ENCODE results near the gene SLC2A1.

The SLC2A1 gene

GRCh38 chr1:42946120-42946898 is 12.4 kb downstream of the SLC2A1 start:
- Mint-ChIP-seq H3K36me3 (peaks cover 75% of the 10 kb centered on the region), H3K4me1 (peaks cover 98% of the 10 kb centered on the region), H3K27ac (peak overlapping the region; percentile 86), H3K4me3 (no peak overlapping the region), H3K9me3 (no peaks in the 10 kb centered on the region), H3K27me3 (no peaks in the 10 kb centered on the region)
- no peak for DNase-seq
- CTCF ChIA-PET = interaction anchor here (0.8 kb wide), 2 partner anchors 9 to 23 kb away, joined by 3 to 4 read pairs; no protein-coding TSS in a partner anchor

GRCh38 chr1:42945164-42945563 is 13.5 kb downstream of the SLC2A1 start:
- H3K36me3 Mint-ChIP-seq = peaks cover 77% of the 10 kb centered on the region
- H3K4me3 Mint-ChIP-seq = peak overlapping the region; percentile 58
- CTCF ChIA-PET = no interaction called here
- peak overlapping the region; percentile 86 for H3K27ac Mint-ChIP-seq
- H3K9me3 Mint-ChIP-seq = no peaks in the 10 kb centered on the region
- H3K27me3 Mint-ChIP-seq = no peaks in the 10 kb centered on the region
- DNase-seq = peak; percentile 54
- peaks cover 97% of the 10 kb centered on the region for H3K4me1 Mint-ChIP-seq

DNA sequence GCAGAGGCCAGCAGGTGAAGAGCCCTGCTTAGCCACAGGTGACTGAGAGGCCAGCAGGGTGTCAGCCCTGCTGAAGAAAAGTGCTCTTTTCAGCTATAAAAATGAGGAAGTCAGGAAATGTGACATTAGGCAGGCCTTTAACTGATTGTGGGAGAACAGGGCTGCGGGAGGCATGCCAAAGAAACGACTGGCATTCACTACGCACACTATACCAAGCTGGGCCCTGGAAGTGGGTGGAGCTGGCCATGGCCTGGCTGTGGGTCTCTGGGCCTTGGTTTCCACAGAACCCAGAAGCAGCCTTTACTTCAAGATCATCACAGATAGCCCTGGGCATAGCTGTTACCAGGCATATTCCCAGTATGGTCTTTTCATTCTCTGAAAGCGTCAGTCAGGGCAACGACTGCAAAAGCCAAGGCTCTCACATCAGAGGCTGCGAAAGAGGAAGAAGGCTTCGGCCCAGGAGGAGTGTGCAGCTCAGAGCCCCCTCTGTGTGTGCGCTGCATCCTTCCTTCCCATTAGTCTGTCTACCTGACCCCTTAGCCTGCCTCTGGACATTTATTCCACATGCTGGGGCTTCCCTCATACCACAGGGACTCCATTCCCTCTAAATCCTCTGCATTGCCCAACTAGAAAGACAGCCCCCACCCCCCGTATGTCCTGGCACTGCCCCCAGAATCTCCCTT is 14.3 kb downstream of the SLC2A1 start:
- Mint-ChIP-seq H3K4me1 (peaks cover 97% of the 10 kb centered on the region), H3K27me3 (no peaks in the 10 kb centered on the region), H3K4me3 (peak overlapping the region; percentile 58), H3K27ac (peak overlapping the region; percentile 86), H3K9me3 (no peaks in the 10 kb centered on the region), H3K36me3 (peaks cover 80% of the 10 kb centered on the region)
- no peak for DNase-seq
- CTCF ChIA-PET = interaction anchor here (1.6 to 2.9 kb wide), 2 partner anchors 8 to 21 kb away, joined by 6 to 12 read pairs; no protein-coding TSS in a partner anchor

- Mint-ChIP-seq H3K4me1 (peaks cover 98% of the 10 kb centered on the region), H3K36me3 (peaks cover 82% of the 10 kb centered on the region), H3K27ac (peak overlapping the region; percentile 86), H3K27me3 (no peaks in the 10 kb centered on the region), H3K4me3 (peak overlapping the region; percentile 4), H3K9me3 (no peaks in the 10 kb centered on the region)
- CTCF ChIA-PET = interaction anchor here (1.6 to 2.9 kb wide), 2 partner anchors 9 to 21 kb away, joined by 6 to 12 read pairs; no protein-coding TSS in a partner anchor
- DNase-seq = no peak
These were observed 14.9 kb downstream of the SLC2A1 start for GRCh38 chr1:42943728-42944127.

DNA sequence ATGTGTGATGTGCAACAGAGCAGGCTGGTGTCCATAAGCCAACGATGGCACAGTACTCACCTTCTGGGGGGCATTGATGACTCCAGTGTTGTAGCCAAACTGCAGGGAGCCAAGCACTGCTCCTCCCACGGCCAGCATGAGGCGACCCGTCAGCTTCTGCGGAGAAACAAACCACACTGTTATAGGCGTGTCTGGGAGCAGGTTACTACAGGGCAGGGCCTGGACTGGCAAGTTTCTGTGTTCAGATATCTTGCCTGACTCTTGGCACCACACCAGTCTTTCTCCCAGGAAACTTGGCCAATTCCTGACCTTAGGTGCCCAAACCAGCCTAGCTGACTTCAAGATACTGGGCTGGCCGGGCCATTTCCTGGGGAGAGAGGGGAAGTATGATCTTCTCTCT is 15.5 kb downstream of the SLC2A1 start:
- peak overlapping the region; percentile 89 for H3K27ac Mint-ChIP-seq
- H3K4me1 Mint-ChIP-seq = peaks cover 99% of the 10 kb centered on the region
- H3K9me3 Mint-ChIP-seq = no peaks in the 10 kb centered on the region
- no peak overlapping the region for H3K4me3 Mint-ChIP-seq
- H3K27me3 Mint-ChIP-seq = no peaks in the 10 kb centered on the region
- peaks cover 85% of the 10 kb centered on the region for H3K36me3 Mint-ChIP-seq
- CTCF ChIA-PET = interaction anchor here (1.6 to 2.9 kb wide), 2 partner anchors 9 to 20 kb away, joined by 6 to 12 read pairs; no protein-coding TSS in a partner anchor
- DNase-seq = peak; percentile 59

GRCh38 chr1:42942444-42942843 is 16.2 kb downstream of the SLC2A1 start:
- Mint-ChIP-seq H3K4me3 (no peak overlapping the region), H3K27me3 (no peaks in the 10 kb centered on the region), H3K27ac (peak overlapping the region; percentile 89), H3K4me1 (peaks cover 99% of the 10 kb centered on the region), H3K36me3 (peaks cover 84% of the 10 kb centered on the region), H3K9me3 (no peaks in the 10 kb centered on the region)
- DNase-seq = no peak
- CTCF ChIA-PET = interaction anchor here (1.6 to 2.9 kb wide), 2 partner anchors 10 to 19 kb away, joined by 6 to 12 read pairs; no protein-coding TSS in a partner anchor

GRCh38 chr1:42941640-42942330 is 16.9 kb downstream of the SLC2A1 start:
- no peak for DNase-seq
- Mint-ChIP-seq H3K4me3 (no peak overlapping the region), H3K4me1 (peaks cover 99% of the 10 kb centered on the region), H3K36me3 (peaks cover 87% of the 10 kb centered on the region), H3K27ac (peak overlapping the region; percentile 89), H3K9me3 (no peaks in the 10 kb centered on the region), H3K27me3 (no peaks in the 10 kb centered on the region)
- CTCF ChIA-PET = interaction anchor here (1.1 to 2.9 kb wide), 3 partner anchors 10 to 19 kb away, joined by 3 to 12 read pairs (median 4); no protein-coding TSS in a partner anchor

- Mint-ChIP-seq H3K36me3 (peaks cover 84% of the 10 kb centered on the region), H3K9me3 (no peaks in the 10 kb centered on the region), H3K4me3 (no peak overlapping the region), H3K27me3 (no peaks in the 10 kb centered on the region), H3K27ac (peak overlapping the region; percentile 89), H3K4me1 (peaks cover 99% of the 10 kb centered on the region)
- DNase-seq = no peak
- CTCF ChIA-PET = interaction anchor here (1.1 to 2.9 kb wide), 3 partner anchors 9 to 19 kb away, joined by 3 to 12 read pairs (median 4); no protein-coding TSS in a partner anchor
These were observed 17.6 kb downstream of the SLC2A1 start for GRCh38 chr1:42940851-42941639.

- DNase-seq = no peak
- Mint-ChIP-seq H3K4me1 (peaks cover 99% of the 10 kb centered on the region), H3K36me3 (peaks cover 86% of the 10 kb centered on the region), H3K27ac (peak overlapping the region; percentile 99), H3K27me3 (peaks cover 3% of the 10 kb centered on the region), H3K9me3 (no peaks in the 10 kb centered on the region), H3K4me3 (peak overlapping the region; percentile 11)
- CTCF ChIA-PET = no interaction called here
These were observed 19.7 kb downstream of the SLC2A1 start for GRCh38 chr1:42938645-42939615.

- no peak for DNase-seq
- peaks cover 87% of the 10 kb centered on the region for H3K36me3 Mint-ChIP-seq
- peaks cover 3% of the 10 kb centered on the region for H3K27me3 Mint-ChIP-seq
- H3K4me3 Mint-ChIP-seq = peak overlapping the region; percentile 11
- H3K9me3 Mint-ChIP-seq = no peaks in the 10 kb centered on the region
- CTCF ChIA-PET = interaction anchor here (0.6 kb wide), 1 partner anchor 676 kb away, joined by 3 read pairs; no protein-coding TSS in a partner anchor
- H3K27ac Mint-ChIP-seq = peak overlapping the region; percentile 99
- peaks cover 99% of the 10 kb centered on the region for H3K4me1 Mint-ChIP-seq
These were observed 20.6 kb downstream of the SLC2A1 start for GRCh38 chr1:42937836-42938644.

DNA sequence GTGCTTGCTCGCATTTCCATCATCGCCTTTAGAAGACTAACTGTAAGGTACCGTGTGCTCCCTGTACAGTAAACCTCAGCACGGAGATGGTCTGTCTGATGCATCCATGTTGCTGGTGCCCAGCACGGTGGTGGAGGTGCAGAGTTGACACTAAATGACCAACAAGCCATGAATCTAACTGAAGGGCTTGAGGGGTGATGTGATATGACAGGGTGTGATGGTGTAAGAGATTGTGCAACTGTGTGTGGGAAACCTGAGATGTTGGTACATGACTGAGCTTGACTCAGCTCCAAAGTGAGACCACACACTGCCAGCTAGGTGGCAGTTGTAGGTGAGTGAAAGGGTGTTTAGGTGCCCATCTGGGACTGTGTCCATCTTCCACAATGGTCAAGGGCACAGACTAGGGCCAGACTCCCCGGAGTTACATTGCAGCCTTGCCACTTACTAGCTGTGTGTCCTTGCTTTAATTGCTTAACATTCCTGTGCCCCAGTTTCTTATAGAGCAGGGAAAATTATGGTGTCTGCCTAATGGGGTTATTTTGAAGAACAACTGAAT is 21.4 kb downstream of the SLC2A1 start:
- Mint-ChIP-seq H3K36me3 (peaks cover 87% of the 10 kb centered on the region), H3K9me3 (no peaks in the 10 kb centered on the region), H3K4me1 (peaks cover 99% of the 10 kb centered on the region), H3K27me3 (peaks cover 3% of the 10 kb centered on the region), H3K4me3 (no peak overlapping the region), H3K27ac (peak overlapping the region; percentile 99)
- CTCF ChIA-PET = no interaction called here
- no peak for DNase-seq
